Dendritic cell treated with granulocyte-macrophage colony-stimulating factor and Interleukin-4, amounts not matched to agents 40 ng/mL and 50 ng/mL, for 4 days (primary cell): ENCODE results near the gene SON.

Experiments used
- H3K27ac Mint-ChIP-seq: one replicate; pipeline ENCODE4 v1.8.0; 2022; ENCODE audit warnings: mild to moderate bottlenecking, mixed read lengths
- H3K27me3 Mint-ChIP-seq: one replicate; pipeline ENCODE4 v1.8.0; 2022; ENCODE audit warnings: mild to moderate bottlenecking, mixed read lengths
- H3K36me3 Mint-ChIP-seq: one replicate; pipeline ENCODE4 v1.8.0; 2022; ENCODE audit warnings: low read depth, mixed read lengths
- H3K4me1 Mint-ChIP-seq: one replicate; pipeline ENCODE4 v1.8.0; 2022; ENCODE audit warnings: low read depth, mixed read lengths
- H3K4me3 Mint-ChIP-seq: one replicate; pipeline ENCODE4 v1.8.0; 2022; ENCODE audit warnings: mild to moderate bottlenecking, moderate library complexity, mixed read lengths
- H3K9me3 Mint-ChIP-seq: one replicate; pipeline ENCODE4 v1.8.0; 2022; ENCODE audit warnings: mixed read lengths
- intact Hi-C: fragments of 100-400 bp; cut with micrococcal nuclease; formaldehyde crosslinking; loops from one replicate; pipeline ENCODE4 v1.15.0; 2022

The SON gene

DNA sequence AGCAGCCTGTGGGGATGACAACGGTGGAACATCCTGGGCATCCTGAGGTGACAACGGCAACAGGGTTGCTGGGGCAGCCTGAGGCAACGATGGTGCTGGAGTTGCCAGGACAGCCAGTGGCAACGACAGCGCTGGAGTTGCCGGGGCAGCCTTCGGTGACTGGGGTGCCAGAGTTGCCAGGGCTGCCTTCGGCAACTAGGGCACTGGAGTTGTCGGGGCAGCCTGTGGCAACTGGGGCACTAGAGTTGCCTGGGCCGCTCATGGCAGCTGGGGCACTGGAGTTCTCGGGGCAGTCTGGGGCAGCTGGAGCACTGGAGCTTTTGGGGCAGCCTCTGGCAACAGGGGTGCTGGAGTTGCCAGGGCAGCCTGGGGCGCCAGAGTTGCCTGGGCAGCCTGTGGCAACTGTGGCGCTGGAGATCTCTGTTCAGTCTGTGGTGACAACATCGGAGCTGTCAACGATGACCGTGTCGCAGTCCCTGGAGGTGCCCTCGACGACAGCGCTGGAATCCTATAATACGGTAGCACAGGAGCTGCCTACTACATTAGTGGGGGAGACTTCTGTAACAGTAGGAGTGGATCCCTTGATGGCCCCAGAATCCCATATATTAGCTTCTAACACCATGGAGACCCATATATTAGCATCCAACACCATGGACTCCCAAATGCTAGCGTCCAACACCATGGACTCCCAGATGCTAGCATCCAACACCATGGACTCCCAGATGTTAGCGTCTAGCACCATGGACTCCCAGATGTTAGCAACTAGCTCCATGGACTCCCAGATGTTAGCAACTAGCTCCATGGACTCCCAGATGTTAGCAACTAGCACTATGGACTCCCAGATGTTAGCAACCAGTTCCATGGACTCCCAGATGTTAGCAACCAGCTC lies 8.2 kb downstream of the SON start:
- no peaks in the 10 kb centered on the region for H3K9me3 Mint-ChIP-seq
- H3K27me3 Mint-ChIP-seq = no peaks in the 10 kb centered on the region
- no peak overlapping the region for H3K4me3 Mint-ChIP-seq
- no peak overlapping the region for H3K27ac Mint-ChIP-seq
- peaks cover 94% of the 10 kb centered on the region for H3K36me3 Mint-ChIP-seq
- peaks cover 17% of the 10 kb centered on the region for H3K4me1 Mint-ChIP-seq
- intact Hi-C loops = no loop called here

DNA sequence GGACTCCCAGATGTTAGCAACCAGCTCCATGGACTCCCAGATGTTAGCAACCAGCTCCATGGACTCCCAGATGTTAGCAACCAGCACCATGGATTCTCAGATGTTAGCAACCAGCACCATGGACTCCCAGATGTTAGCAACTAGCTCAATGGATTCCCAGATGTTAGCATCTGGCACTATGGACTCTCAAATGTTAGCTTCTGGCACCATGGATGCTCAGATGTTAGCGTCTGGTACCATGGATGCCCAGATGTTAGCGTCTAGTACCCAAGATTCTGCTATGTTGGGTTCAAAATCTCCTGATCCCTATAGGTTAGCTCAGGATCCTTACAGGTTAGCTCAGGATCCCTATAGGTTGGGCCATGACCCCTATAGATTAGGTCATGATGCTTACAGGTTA lies 8.8 kb downstream of the SON start:
- no peak overlapping the region for H3K27ac Mint-ChIP-seq
- intact Hi-C loops = no loop called here
- peaks cover 21% of the 10 kb centered on the region for H3K4me1 Mint-ChIP-seq
- H3K27me3 Mint-ChIP-seq = no peaks in the 10 kb centered on the region
- H3K9me3 Mint-ChIP-seq = no peaks in the 10 kb centered on the region
- H3K4me3 Mint-ChIP-seq = no peak overlapping the region
- H3K36me3 Mint-ChIP-seq = peaks cover 97% of the 10 kb centered on the region

DNA sequence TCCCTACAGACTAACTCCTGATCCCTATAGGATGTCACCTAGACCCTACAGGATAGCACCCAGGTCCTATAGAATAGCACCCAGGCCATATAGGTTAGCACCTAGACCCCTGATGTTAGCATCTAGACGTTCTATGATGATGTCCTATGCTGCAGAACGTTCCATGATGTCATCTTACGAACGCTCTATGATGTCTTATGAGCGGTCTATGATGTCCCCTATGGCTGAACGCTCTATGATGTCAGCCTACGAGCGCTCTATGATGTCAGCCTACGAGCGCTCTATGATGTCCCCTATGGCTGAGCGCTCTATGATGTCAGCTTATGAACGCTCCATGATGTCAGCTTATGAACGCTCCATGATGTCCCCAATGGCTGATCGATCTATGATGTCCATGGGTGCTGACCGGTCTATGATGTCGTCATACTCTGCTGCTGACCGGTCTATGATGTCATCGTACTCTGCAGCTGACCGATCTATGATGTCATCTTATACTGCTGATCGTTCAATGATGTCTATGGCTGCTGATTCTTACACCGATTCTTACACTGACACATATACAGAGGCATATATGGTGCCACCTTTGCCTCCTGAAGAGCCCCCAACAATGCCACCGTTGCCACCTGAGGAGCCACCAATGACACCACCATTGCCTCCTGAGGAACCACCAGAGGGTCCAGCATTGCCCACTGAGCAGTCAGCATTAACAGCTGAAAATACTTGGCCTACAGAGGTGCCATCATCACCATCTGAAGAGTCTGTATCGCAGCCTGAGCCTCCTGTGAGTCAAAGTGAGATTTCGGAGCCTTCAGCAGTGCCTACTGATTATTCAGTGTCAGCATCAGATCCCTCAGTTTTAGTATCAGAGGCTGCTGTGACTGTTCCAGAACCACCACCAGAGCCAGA lies 9.5 kb downstream of the SON start:
- no peaks in the 10 kb centered on the region for H3K9me3 Mint-ChIP-seq
- no peak overlapping the region for H3K4me3 Mint-ChIP-seq
- no peak overlapping the region for H3K27ac Mint-ChIP-seq
- peaks cover 97% of the 10 kb centered on the region for H3K36me3 Mint-ChIP-seq
- H3K27me3 Mint-ChIP-seq = no peaks in the 10 kb centered on the region
- intact Hi-C loops = no loop called here
- H3K4me1 Mint-ChIP-seq = peaks cover 21% of the 10 kb centered on the region

DNA sequence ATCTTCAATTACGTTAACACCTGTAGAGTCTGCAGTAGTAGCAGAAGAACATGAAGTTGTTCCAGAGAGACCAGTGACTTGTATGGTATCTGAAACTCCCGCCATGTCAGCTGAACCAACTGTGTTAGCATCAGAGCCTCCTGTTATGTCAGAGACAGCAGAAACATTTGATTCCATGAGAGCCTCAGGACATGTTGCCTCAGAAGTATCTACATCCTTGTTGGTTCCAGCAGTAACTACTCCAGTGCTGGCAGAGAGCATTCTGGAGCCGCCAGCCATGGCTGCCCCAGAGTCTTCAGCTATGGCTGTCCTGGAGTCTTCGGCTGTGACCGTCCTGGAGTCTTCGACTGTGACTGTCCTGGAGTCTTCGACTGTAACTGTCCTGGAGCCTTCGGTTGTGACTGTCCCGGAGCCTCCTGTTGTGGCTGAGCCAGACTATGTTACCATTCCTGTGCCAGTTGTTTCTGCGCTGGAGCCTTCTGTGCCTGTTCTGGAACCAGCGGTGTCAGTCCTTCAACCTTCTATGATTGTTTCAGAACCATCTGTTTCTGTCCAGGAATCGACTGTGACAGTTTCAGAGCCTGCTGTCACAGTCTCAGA lies 10.3 kb downstream of the SON start:
- no peak overlapping the region for H3K4me3 Mint-ChIP-seq
- peaks cover 21% of the 10 kb centered on the region for H3K4me1 Mint-ChIP-seq
- H3K27me3 Mint-ChIP-seq = no peaks in the 10 kb centered on the region
- H3K9me3 Mint-ChIP-seq = no peaks in the 10 kb centered on the region
- H3K27ac Mint-ChIP-seq = no peak overlapping the region
- peaks cover 97% of the 10 kb centered on the region for H3K36me3 Mint-ChIP-seq
- intact Hi-C loops = no loop called here

DNA sequence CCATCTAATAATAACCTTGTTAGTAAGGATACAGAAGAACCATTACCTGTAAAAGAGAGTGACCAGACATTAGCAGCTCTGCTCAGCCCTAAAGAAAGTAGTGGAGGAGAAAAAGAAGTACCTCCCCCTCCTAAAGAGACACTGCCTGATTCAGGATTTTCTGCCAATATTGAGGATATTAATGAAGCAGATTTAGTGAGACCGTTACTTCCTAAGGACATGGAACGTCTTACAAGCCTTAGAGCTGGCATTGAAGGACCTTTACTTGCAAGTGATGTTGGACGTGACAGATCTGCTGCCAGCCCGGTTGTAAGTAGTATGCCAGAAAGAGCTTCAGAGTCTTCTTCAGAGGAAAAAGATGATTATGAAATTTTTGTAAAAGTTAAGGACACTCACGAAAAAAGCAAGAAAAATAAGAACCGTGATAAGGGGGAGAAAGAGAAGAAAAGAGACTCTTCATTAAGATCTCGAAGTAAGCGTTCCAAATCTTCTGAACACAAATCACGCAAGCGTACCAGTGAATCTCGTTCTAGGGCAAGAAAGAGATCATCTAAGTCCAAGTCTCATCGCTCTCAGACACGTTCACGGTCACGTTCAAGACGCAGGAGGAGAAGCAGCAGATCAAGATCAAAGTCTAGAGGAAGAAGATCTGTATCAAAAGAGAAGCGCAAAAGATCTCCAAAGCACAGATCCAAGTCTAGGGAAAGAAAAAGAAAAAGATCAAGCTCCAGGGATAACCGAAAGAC lies 11.6 kb downstream of the SON start:
- peaks cover 27% of the 10 kb centered on the region for H3K4me1 Mint-ChIP-seq
- no peak overlapping the region for H3K27ac Mint-ChIP-seq

DNA sequence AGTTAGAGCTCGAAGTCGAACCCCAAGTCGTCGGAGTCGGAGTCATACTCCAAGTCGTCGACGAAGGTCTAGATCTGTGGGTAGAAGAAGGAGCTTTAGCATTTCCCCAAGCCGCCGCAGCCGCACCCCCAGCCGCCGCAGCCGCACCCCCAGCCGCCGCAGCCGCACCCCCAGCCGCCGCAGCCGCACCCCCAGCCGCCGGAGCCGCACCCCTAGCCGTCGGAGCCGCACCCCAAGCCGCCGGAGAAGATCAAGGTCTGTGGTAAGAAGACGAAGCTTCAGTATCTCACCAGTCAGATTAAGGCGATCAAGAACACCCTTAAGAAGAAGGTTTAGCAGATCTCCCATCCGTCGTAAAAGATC lies 12.1 kb downstream of the SON start:
- no peak overlapping the region for H3K27ac Mint-ChIP-seq

More for the DNA sequence above, 11.6 kb downstream of the SON start:
- no peaks in the 10 kb centered on the region for H3K27me3 Mint-ChIP-seq
- no peaks in the 10 kb centered on the region for H3K9me3 Mint-ChIP-seq
- intact Hi-C loops = no loop called here
- H3K36me3 Mint-ChIP-seq = peaks cover 98% of the 10 kb centered on the region
- no peak overlapping the region for H3K4me3 Mint-ChIP-seq

DNA sequence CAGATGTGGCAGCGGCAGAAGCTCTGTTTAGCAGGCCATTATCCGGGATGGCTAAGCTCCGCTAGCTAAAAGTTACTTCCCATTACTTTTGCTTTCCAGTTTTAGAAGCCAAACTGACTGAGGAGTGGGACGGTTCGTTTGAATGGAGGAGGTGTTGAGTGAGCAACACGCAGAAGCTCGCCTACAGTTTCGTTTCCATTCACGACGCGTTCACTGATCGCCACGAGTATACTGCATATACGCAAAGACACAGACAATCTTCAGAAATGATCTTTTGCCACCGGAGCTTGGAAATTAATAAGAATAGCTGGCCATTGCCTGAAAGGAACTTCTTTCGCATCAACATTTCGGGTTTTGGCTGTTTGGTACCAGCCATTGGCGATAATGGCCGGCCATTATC lies 14.6 kb downstream of the SON start:
- H3K4me1 Mint-ChIP-seq = peaks cover 34% of the 10 kb centered on the region
- intact Hi-C loops = no loop called here
- H3K27ac Mint-ChIP-seq = no peak overlapping the region
- H3K36me3 Mint-ChIP-seq = peaks cover 95% of the 10 kb centered on the region
- no peak overlapping the region for H3K4me3 Mint-ChIP-seq
- H3K9me3 Mint-ChIP-seq = no peaks in the 10 kb centered on the region
- no peaks in the 10 kb centered on the region for H3K27me3 Mint-ChIP-seq

More for the DNA sequence above, 12.1 kb downstream of the SON start:
- Mint-ChIP-seq H3K4me1 (peaks cover 27% of the 10 kb centered on the region), H3K36me3 (peaks cover 98% of the 10 kb centered on the region), H3K4me3 (no peak overlapping the region), H3K9me3 (no peaks in the 10 kb centered on the region), H3K27me3 (no peaks in the 10 kb centered on the region)
- intact Hi-C loops = no loop called here

DNA sequence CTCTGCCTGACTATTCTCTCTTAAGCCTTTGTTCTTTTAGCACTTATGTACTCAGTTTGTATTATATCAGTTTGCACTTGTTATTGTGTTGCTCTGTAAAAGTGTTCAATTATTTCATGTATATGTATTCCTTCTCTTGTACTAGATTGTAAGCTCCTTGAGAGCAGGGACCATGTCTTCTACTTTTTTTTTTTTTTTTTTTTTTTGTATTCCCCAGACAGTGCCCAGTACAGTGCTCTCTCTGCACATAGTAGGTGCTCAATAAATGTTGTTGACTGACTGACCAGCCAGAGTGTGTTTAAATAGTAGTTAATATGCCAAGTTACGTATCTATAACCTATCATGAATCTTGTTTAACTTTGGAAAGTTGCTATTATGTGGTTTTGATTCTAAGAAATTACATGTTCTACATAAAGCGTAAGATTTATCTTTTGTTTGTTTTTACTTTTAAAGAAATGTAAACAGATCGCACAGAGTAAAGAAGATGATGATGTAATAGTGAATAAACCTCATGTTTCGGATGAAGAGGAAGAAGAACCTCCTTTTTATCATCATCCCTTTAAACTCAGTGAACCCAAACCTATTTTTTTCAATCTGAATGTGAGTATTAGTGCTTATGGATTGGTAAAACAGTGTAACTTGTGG lies 16.1 kb downstream of the SON start:
- Mint-ChIP-seq H3K27ac (no peak overlapping the region), H3K4me3 (no peak overlapping the region), H3K27me3 (no peaks in the 10 kb centered on the region), H3K4me1 (peaks cover 34% of the 10 kb centered on the region), H3K9me3 (no peaks in the 10 kb centered on the region), H3K36me3 (peaks cover 95% of the 10 kb centered on the region)
- intact Hi-C loops = no loop called here

DNA sequence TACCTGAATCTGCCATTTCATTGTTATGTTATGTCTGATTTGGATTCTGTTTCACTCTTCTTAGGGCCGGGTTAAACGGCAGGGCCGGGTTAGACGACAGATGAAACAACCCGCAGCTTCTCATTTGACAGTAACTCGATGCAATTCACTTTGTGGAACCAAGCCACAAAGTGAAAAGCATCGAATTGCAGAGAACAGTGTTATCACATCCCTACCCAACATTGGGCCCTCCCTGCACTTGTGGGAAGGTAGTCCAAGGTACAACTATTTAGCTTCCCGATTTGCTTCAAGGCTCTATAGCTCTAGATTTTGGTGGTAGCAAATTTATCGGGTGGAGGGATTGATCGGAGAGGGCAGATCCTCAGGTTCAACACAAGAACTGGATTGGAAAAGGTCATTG lies 17.0 kb downstream of the SON start:
- no peaks in the 10 kb centered on the region for H3K27me3 Mint-ChIP-seq
- no peak overlapping the region for H3K4me3 Mint-ChIP-seq
- peaks cover 95% of the 10 kb centered on the region for H3K36me3 Mint-ChIP-seq
- intact Hi-C loops = no loop called here
- H3K27ac Mint-ChIP-seq = no peak overlapping the region
- peaks cover 27% of the 10 kb centered on the region for H3K4me1 Mint-ChIP-seq
- no peaks in the 10 kb centered on the region for H3K9me3 Mint-ChIP-seq

DNA sequence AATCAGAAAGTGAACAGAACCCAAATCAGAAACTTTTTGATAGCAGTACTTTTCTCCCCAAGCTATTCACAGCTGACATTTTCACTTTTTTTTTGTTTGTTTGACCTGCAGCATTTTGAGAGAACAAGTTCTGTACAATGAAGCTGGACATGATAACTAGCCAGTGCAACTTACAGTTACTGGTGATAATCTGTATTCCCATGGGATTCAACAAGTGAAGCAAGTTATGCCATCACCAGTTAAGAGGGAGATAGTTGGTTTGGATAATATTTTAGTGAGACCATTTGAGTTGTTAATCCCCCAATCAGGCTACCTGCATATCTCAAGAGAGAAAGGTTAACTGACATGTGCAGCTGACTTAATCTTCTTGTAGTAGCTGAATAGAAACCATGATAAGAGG lies 18.1 kb downstream of the SON start:
- Mint-ChIP-seq H3K4me3 (no peak overlapping the region), H3K9me3 (no peaks in the 10 kb centered on the region), H3K4me1 (peaks cover 21% of the 10 kb centered on the region), H3K36me3 (peaks cover 83% of the 10 kb centered on the region), H3K27me3 (no peaks in the 10 kb centered on the region), H3K27ac (no peak overlapping the region)
- intact Hi-C loops = no loop called here

DNA sequence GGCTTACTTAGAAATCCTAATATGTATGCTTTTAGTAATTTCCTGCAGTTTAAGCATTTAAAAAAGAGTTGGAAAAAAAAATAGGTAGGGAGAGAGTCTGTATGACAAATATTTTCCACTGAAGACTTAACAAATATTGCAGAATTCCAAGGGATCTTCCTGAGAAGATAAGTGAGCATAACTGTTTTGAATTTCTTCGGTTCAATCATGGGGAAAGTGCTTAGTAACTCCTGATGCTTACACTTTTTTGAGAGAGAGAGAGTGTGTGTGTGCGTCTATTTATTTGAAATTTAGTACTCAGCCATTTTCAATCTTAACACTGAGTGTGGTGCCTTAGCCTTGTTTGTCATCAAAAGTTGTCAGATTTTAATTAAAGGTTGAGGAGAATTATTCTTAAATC lies 18.5 kb downstream of the SON start:
- Mint-ChIP-seq H3K27ac (no peak overlapping the region), H3K9me3 (no peaks in the 10 kb centered on the region), H3K4me3 (no peak overlapping the region), H3K4me1 (peaks cover 16% of the 10 kb centered on the region), H3K36me3 (peaks cover 79% of the 10 kb centered on the region), H3K27me3 (no peaks in the 10 kb centered on the region)
- intact Hi-C loops = no loop called here

DNA sequence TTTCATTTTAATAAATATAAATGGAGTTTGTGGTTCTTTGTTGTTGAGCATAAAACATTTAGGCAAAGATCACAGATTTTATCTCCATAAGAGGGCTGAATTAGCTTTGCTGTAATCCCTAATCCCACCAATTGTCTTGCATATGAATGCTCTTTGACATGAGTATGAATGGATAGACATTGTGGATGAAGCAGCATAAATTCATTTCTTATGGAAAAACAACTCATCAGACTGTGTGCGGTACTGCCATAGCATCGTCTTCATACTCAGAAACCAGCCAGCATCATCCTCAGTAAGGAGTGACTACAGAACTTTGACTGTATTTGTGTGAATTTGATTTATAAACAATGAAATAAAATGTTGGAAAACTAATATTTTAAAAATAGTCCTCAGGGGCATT lies 19.6 kb downstream of the SON start:
- intact Hi-C loops = no loop called here
- H3K27me3 Mint-ChIP-seq = no peaks in the 10 kb centered on the region
- H3K36me3 Mint-ChIP-seq = peaks cover 76% of the 10 kb centered on the region
- H3K4me3 Mint-ChIP-seq = no peak overlapping the region
- no peaks in the 10 kb centered on the region for H3K9me3 Mint-ChIP-seq
- H3K4me1 Mint-ChIP-seq = peaks cover 13% of the 10 kb centered on the region
- H3K27ac Mint-ChIP-seq = no peak overlapping the region

DNA sequence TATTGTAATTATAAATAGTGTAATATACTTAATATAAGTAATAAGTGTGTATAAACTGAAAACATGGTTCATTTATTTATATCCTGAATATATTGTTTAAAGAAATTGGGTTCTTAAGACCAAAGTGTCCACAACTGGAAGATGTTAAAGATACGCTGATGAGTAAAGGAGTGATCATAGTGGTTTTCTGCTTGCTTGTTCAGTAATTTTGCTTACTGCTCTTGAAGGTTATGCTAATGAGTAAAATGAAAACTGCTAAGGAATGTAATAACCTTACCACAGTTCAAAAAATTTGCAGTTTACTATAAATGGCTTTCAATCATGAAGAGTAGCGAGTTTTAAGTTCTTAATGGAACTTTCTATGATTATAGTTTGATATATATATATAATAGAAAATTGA lies 23.7 kb downstream of the SON start:
- Mint-ChIP-seq H3K9me3 (no peaks in the 10 kb centered on the region), H3K27ac (no peak overlapping the region), H3K4me1 (peaks cover 8% of the 10 kb centered on the region), H3K4me3 (no peak overlapping the region), H3K36me3 (peaks cover 70% of the 10 kb centered on the region), H3K27me3 (no peaks in the 10 kb centered on the region)
- intact Hi-C loops = no loop called here
